Hepatocyte (in vitro differentiated cells): ENCODE results near the gene SYT9.

Experiments
- EZH2 ChIP-seq: fragments of 200-600 bp; sonication (generic); IDR thresholded peaks from 2 replicates; pipeline ENCODE4 v1.6.1; 2016; ENCODE audit warnings: antibody characterized with exemption, mild to moderate bottlenecking, borderline replicate concordance
- EZH2phosphoT487 ChIP-seq: fragments of 200-600 bp; sonication (generic); IDR thresholded peaks from one replicate; pipeline ENCODE4 v1.6.1; 2018; ENCODE audit warnings: antibody characterized with exemption, mild to moderate bottlenecking, low read depth, moderate library complexity; ENCODE audit not compliant: unreplicated experiment, severe bottlenecking
- TF ChIP-seq, protein P1 (sequence below): fragments of 200-600 bp; sonication (generic); IDR thresholded peaks from 2 replicates; pipeline ENCODE4 v1.5.1; 2016; ENCODE audit warnings: antibody characterized with exemption, mild to moderate bottlenecking; ENCODE audit not compliant: poor library complexity

DNA sequence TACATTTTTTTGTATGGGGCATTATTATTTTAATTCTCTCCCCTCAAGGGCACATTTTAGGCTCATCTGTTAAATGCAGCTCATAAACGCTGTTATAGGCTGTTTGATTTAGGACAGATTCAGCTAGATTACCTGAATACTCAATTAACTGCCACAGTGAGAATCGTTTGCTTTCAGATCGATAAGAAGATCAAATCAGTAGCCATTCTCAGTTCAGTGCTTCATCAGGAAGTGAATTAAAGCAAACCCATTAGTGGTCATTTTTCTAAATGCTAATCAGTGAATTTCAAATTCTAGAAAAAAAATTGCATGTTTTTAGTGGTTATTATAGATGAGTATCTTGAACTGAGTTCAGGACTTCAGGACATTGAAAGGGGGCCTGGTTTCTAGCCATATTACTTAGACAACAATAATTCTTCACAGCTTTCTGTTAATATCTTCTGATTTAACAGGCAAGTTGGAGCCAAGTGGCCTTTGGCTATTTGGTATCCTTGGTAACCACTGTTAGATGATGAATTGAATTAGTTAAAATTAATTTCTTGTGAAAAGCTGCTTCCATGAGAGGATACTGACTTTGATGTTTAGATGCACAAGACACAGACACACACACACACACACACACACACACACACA, 18.6 kb downstream of the SYT9 start:
- TF ChIP-seq EZH2 (no peak), EZH2phosphoT487 (no peak)
- TF ChIP-seq, protein P1, sequence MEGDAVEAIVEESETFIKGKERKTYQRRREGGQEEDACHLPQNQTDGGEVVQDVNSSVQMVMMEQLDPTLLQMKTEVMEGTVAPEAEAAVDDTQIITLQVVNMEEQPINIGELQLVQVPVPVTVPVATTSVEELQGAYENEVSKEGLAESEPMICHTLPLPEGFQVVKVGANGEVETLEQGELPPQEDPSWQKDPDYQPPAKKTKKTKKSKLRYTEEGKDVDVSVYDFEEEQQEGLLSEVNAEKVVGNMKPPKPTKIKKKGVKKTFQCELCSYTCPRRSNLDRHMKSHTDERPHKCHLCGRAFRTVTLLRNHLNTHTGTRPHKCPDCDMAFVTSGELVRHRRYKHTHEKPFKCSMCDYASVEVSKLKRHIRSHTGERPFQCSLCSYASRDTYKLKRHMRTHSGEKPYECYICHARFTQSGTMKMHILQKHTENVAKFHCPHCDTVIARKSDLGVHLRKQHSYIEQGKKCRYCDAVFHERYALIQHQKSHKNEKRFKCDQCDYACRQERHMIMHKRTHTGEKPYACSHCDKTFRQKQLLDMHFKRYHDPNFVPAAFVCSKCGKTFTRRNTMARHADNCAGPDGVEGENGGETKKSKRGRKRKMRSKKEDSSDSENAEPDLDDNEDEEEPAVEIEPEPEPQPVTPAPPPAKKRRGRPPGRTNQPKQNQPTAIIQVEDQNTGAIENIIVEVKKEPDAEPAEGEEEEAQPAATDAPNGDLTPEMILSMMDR: no peak
